NCI-H460 (cell line): ENCODE results near the gene ARL4A. TPM values are rescaled to one million over a fixed set of nuclear protein-coding genes. Genes with fewer than 3 reads are reported as not detected.
"Not testable (repeated sequence)": the region's sequence is repeated elsewhere in the genome, so short reads cannot be mapped to it uniquely, and the experiment has no call there.

Experiments
- DNase-seq: peaks from one replicate; pipeline ENCODE4 v3.0.0-alpha.2; 2016; ENCODE audit warnings: low read depth; ENCODE audit errors: extremely low read depth
- polyA plus RNA-seq: library from polyadenylated mRNA; depleted of rRNA; stranded (reverse); fragments of >200 nt; gene quantifications from 2 replicates; pipeline ENCODE4 v1.2.3, GENCODE V29; 2014; cell fraction: nucleus; rRNA removed
- total RNA-seq: library from RNA; depleted of rRNA; stranded (reverse); fragments of >200 nt; shearing (Covaris generic); gene quantifications from 2 replicates; pipeline ENCODE4 v1.2.3, GENCODE V29; 2014; rRNA removed

Gene ARL4A, protein sequence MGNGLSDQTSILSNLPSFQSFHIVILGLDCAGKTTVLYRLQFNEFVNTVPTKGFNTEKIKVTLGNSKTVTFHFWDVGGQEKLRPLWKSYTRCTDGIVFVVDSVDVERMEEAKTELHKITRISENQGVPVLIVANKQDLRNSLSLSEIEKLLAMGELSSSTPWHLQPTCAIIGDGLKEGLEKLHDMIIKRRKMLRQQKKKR
- total RNA-seq: 44.0 and 51.8 TPM in 2 replicates
- 30.7 and 35.7 TPM in 2 replicates for polyA plus RNA-seq

DNA sequence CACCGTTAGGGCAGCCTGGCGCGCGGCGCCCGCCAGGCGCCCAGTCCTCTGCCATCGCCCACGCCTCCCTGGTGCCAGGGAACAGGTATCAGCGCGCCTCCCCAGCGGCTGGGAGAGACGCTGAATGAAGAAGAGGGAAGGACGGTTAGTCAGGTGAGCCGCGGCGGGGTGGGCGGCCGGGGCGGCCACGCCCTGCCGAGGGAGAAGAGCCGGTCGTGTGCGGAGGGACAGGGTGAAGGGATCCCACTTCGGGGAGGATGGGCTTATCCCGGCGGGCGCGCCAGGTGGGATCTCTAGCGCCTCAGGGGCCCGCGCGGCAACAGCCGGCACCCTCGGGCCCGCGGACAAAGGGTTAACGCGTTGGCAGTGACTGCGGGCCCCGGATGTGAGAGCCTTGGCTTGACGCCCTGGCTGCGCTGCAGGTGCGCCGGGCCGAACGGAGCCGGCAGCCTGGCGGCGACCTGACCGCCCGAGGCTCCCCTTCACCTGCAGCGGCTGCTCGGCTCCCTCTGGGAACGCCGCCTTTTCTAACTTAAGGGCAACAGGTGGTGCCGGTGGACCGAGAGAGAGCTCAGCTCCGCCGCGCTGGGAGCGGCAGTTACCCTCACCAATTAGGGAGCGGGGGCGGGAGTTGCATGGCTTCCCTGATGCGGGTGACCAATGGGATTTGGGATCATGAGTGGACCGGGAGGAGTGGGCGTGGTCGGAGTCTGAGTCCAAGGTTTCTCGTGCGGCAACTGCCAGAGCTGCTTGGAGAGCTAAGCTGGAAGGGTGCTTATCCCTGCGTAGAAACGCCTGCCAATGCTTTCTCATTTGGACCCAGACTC, at the start of gene ARL4A:
Gene ARL4A, plus strand, starts transcription at position 743 of the 827 bp plus-strand sequence. CDS start 622 bp downstream, outside the sequence.
- peak; percentile 99 for DNase-seq

DNA sequence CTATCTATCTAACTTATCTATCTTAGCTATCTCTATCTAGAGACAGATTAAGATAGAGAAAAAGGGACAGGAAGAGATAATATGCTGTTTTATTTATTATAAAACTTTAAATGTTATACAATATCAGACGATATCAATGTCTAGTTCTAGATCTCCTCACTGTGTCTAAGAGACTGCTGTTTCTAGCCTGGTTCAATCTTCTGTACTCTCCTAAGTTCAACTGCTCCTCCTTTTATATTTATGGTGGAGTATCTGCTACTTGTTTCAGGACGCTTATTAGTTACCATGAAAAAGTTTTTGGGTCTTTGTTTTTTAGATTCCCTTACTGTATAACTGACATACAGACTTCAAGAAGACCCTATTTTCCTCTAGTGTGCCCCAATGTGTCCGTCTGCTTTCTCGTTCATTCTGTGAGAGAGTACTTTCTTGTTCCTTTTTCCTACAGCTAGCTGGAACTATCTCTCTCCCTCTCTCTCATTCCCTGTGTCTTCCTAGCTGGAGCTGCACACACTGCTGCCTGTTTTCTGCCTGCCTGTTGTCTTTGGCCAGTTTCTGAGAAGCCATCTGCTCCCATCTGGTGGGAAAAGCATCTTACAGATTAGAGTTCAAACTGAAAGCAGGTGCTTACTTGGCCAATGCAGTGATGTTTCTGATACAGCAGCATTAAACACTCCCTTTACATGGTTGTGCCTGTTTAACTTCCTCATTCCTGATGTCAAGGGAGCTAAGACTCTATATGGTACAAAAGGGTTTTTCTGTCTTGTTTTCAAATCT, 49.4 kb upstream of the ARL4A start:
- DNase-seq: no peak

DNA sequence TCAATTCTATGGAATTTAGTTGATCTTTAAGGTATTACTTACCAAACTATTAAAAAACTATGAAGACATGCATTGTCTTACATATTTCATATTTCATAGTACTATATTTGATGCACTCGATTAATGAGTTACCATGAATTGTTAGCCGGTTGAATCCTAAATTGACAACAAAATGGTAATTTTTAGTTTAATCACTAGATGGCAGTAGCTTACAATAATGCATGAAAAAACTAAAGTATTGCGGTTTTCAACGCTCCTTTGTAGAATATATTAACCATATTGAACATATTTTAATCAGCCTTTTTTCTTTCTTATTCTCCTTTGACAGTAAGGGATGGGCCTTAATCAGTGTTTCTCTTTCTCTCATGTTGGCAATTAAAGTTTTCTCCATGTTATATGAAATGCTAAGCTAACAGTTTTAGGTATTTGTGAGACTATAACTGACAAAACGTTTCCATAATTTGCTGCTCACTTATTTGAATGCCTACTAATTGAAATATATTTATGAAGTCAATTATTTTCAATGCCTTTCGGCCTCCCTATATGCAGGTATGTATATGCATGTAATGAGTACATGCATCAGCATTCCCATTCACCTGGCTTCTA, 48.5 kb upstream of the ARL4A start:
- DNase-seq: peak; percentile 49

DNA sequence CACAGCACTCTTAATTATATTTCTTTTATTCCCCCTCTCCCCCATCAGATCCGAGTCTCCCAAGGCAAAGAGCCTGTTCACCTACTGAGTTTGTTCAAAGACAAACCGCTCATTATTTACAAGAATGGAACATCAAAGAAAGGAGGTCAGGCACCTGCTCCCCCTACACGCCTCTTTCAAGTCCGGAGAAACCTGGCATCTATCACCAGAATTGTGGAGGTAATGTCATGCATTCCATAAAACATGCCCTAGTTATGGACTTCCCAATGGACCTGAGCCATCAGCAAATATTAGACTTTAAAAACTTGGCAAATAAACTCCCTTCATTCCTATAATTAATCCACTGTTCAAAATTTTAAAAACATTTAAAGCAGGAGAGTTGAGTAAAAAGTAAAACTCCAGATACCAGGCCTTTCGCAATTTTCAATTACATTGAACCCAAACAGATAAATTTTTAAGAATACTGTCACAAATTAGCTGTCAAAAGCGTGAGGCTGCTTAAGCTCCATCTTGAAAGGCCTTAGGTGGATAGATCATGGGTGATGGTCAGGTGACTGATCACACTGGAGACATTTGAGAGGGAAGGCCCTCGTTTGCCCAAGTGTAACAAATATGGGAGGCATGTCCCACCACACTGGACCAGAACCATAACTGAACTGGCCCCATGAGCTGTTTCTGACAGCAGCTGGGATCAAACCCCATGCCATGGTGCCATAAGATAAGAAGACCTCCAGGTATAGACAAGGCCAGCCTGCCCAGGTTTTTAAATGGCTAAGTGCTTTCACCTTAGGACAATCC, 46.9 kb upstream of the ARL4A start:
- no peak for DNase-seq

DNA sequence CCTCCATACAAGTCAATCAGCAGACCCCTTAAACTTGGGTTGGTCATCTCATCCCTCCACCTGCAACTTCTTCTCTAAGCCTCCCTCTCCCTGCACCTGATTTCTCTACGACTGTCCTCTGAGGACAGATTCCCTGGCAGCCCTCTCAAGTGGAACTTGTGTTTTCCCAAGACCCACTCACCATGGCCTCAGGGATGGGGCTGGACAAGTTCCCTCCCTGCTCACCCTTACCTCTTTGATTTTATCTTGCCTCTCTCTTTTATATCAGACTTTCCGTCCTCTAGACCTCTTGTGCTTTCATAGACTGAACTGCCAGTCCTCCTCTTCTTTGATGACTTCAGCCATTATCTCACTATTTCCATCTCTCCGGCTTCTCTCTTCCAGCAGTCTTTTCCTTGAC, 46.2 kb upstream of the ARL4A start:
- DNase-seq: no peak

DNA sequence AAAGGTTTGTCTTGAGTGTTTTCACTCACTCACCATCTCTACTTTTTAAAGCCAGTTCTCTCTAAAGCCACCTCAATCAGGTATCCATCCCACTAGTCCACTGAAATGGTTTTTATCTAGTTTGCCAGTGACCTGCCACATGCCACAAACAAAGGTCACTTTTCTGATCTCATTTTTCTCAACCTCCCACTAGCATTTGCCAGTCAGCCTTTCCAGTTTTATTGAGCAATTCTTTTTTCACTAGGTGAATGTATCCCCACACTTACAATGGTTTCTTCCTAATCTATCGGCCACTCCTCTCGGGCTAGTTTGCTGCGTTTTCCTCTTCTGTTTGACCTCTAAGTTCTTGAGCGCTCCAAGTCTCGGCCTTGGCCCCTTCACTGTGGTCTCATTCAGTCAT, 44.9 kb upstream of the ARL4A start:
- no peak for DNase-seq

DNA sequence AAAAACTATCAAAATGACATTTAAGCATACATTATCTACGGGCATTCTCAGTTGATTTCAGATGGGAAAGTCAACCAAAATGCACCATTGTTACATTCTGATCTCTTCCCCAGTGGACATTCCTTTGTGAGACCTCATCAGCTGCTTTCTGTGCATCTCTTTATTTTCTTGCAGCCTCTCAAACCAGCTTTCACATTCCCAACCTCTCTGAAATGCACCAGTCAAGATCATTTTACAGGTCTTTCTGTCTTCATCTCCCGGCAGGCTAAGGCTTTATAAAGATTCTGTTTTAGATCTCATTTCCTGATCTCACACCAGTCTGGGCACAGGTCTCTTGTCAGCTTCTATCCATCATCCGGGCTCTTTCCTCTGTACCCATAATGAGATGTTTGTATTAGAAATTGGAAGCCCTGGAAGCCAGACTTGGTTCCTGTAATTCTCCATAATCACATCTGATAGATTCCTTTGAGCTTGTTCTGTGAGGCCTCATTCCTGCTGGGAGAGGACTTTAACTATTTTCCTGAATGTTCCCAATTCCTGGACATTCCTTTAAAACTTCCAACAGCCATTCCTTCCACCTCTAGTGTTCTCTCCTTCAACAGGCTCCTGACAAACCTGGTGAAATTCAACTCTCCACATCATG, 44.3 kb upstream of the ARL4A start:
- no peak for DNase-seq

DNA sequence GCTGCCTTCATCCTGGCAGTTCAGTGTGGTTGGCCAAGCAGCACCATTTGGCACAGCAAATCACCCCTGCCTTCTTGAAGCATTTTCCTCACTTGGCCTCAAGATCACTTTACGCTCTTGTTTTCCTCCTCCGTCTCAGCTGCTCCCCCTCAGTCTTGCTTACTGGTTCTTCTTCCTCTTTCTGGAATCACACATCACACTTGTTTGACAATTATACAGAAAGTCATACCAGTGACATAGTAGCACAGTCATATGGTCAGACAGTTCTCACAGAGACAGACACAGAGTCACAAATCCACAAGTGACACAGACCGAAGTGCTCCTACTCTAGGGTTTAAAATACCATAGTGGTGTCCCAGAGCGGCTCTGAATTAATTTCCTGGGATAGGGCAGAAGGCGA, 43.8 kb upstream of the ARL4A start:
- DNase-seq: no peak

DNA sequence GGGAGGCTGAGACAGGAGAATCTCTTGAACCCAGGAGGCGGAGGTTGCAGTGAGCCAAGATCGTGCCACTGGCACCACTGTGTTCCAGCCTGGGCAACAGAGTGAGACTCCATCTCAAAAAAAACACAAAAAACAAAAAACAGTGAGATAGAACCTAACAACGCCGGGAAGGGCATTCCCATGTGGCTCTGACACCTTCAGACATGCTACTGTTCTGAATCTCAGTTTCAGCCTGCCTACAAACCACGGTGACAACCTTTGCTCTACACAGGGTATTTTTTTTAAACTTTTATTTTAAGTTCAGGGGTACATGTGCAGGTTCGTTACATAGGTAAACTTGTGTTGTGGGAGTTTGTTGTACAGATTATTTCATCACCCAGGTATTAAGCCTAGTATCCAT, 42.2 kb upstream of the ARL4A start:
- not testable (repeated sequence) for DNase-seq

DNA sequence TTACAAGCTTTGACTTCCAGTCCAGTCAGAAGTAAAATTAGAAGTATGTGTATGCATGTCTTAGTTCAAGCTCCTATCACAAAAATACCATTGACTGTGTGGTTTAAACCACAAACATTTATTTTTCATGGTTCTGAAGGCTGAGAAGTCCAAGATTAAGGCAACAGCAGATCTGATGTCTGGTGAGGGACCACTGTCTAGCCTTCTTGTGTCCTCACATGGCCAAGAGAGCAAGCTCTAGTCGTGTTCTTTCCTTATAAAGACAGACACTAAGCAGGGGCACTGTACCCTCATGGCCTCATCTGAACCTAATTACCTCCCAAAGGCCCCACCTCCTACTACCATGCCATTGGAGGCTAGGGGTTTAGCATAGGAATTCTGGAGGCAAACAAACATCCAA, 41.3 kb upstream of the ARL4A start:
- no peak for DNase-seq

DNA sequence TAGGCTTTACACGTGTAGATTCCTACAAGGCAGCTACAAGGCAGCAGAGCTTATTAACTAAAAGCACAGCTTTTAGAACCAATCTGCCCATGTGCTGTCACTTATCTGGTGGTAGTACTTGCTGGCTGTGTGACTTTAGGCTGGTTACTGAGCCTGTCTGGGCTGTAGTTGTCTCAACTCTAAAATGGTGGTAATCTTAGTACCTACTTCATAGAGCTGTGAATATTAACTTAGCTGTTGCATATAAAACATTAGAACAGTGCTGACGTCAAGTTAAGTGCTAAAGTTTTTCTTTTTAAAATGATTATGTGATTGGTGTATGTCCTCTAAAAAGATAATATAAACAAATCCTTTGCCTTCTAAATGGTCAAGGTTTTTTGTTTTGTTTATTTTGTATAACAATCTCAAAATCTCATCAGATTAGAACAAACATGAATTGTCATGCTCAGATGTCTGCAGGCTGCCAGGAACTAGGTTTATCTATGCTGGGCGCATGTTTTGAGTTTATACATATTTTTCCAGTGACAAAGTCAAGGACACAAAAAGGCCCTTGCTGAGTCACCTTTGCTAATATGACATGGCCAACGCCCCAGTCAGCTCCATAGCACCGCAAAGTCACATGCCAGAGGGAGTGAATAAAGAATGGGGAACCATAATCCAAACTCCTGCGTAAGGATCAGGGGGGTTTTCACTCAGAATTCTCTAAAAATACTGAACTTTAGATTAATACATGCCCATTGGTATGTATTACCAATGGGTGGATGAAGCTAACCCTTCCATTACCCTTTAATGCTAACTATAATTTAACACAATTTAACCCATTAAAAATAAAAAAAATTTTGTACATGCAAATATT, 39.8 kb upstream of the ARL4A start:
- peak; percentile 55 for DNase-seq

DNA sequence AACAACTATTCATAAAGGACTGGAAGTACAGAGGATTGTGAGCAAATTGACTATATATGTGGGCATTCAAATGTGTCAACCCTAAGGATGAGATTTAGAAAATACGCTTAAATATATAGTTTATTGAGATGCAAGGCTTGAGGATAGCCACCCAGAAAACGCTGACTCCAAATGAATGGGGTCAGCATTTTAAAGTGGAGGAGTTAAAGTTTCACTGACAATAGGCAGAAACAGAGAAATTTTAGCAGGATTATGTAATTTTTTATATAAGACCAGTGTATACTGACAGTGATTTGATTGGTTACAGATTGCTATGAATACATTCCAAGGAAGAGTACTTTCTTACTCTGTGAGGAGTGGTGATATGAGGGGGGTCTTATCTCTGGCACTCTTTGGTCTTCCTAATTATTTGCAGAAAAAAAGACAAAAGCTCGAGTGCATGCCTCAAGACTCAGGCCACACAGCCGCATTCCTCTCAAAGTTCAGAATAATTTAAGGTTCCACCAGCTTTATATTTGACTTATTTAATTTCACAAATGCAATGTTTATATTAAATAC, 38.6 kb upstream of the ARL4A start:
- no peak for DNase-seq

DNA sequence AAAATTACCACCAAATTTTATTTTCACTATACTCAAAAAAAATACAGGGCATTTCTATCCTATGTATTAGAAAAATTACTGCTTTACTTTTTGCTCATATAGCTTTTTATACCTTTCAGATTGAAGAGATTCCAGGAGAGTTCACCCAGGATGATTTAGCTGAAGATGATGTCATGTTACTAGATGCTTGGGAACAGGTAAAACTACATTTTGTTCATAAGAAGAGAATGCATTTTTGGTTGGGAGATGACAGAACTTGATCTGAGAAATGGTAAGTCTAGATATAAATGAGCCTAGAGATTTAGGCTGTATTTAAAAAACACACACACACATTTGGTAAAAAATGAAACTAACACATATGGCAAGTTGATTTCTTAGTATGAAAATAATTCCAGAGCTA, 38.1 kb upstream of the ARL4A start:
- DNase-seq: no peak

DNA sequence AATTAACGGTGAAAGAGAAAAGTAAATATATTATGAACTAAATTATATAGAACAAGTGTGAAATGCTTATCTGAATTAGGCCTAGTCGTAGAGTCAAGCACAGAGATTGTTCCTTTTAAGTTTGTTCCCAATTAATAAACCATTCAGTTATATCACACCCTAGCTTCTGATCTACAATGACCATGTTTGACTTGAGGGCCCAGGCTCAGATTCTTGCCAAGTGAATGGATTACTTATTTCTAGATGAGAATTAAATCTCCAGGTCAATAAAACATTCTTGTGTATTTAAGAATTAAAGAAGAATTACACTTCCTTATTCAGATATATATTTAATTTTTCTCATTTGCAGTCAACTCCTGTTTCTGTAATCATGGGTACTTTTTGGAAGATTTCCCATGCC, 37.4 kb upstream of the ARL4A start:
- no peak for DNase-seq

DNA sequence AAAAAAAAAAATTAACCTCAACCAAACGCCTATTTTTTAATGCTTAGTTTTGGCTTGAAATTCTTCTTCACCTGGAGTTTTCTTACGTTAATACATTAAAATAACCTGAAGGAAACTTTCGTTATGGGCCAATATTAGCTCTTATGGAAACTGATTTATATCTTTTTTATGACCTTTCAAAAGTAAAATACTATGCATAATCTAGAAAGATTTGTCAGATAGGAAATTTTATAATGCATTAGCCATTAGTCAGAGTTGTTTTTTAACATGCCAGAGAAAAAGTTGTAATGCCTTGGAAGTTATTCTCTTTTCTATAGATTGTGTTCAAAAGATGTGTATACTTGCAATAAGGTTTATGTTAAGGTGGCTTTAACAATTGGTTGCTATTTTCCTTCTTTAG, 34.3 kb upstream of the ARL4A start:
- no peak for DNase-seq

DNA sequence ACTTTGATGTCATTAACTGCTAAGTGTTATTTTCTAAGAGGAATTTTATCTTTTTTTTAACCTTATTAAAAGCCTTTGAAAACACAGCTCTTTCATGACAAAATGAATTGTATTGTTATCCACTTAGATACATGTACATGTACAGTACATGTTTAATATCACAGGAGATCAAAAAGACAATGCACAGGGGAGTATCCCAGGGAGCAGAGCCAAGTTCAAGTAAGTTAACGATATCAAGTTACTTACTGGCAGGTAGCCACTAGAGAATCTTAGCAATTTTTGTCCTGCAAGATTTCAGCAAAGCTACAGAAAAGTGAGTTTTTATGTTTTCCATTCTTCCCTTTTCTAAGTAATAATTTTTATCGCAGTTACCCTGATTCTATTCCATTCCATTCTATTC, 33.9 kb upstream of the ARL4A start:
- no peak for DNase-seq

DNA sequence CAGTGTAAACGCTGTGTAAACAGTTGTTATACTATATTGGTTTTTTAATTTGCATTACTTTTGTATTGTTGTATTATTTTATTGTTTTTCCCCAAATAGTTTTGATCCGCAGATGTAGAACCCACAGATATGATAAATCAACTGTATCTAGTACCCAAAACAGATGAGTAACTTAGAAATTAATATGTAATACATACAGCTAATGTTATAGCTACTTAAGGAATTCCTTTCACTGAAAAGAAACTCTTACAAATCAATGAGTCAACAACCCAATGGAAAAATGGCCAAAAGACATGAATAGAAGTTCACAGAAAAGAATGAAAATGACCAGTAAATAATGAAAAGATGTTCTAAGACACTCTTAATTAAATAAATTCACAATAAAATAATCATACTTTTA, 32.3 kb upstream of the ARL4A start:
- no peak for DNase-seq

DNA sequence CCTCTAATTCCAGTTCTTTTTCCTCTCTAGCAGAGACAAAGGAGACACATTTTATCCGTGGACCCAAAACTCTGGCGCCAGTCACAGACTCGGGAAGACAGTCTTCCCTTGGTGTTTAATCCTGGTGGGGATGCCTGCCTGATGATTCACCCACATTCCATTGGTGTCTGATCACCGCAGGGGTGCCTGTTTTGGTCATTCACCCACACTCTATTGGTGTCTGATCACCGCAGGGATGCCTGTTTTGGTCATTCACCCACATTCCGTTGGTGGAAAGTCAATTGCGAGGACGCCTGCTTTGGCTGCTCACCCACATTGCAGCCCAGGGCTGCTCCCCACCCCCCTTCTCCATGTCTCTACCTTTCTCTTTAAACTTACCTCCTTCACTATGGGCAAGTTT, 27.0 kb upstream of the ARL4A start:
- peak; percentile 55 for DNase-seq
